ENCODE measurements around the gene MRTFB.

DNA sequence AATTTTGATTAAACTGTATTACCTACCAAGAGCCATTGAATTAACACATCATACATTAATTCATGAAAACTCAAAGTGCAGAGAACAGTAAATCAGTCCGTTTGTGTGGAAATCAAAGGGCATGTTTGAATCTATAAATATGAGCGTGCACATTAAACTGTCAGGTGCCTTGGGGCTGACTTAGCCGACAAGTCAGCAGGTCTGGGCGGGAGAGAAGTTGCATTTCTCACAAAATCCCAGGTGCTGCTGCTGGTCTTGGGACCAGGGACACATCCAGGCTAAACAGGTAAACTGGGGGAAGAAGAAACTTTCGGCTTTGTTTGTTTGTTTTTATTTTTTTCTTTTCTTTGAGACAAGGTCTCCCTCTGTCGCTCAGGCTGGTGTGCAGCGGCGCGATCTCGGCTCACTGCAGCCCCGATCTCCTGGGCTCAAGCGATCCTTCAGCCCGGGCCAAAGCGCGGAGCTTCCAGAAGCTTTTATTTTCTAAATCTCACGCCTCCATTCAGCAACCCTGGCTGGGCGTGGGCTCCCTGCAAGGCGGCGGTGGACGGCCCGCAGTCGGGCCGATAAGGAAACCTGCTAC lies 213.9 kb downstream of the MRTFB start:
- TF ChIP-seq, protein P1, sequence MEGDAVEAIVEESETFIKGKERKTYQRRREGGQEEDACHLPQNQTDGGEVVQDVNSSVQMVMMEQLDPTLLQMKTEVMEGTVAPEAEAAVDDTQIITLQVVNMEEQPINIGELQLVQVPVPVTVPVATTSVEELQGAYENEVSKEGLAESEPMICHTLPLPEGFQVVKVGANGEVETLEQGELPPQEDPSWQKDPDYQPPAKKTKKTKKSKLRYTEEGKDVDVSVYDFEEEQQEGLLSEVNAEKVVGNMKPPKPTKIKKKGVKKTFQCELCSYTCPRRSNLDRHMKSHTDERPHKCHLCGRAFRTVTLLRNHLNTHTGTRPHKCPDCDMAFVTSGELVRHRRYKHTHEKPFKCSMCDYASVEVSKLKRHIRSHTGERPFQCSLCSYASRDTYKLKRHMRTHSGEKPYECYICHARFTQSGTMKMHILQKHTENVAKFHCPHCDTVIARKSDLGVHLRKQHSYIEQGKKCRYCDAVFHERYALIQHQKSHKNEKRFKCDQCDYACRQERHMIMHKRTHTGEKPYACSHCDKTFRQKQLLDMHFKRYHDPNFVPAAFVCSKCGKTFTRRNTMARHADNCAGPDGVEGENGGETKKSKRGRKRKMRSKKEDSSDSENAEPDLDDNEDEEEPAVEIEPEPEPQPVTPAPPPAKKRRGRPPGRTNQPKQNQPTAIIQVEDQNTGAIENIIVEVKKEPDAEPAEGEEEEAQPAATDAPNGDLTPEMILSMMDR (IDR thresholded peaks at IDR 0.05; ENCODE audit: insufficient read depth, low read length), result no peak
- TF ChIP-seq, protein P2, sequence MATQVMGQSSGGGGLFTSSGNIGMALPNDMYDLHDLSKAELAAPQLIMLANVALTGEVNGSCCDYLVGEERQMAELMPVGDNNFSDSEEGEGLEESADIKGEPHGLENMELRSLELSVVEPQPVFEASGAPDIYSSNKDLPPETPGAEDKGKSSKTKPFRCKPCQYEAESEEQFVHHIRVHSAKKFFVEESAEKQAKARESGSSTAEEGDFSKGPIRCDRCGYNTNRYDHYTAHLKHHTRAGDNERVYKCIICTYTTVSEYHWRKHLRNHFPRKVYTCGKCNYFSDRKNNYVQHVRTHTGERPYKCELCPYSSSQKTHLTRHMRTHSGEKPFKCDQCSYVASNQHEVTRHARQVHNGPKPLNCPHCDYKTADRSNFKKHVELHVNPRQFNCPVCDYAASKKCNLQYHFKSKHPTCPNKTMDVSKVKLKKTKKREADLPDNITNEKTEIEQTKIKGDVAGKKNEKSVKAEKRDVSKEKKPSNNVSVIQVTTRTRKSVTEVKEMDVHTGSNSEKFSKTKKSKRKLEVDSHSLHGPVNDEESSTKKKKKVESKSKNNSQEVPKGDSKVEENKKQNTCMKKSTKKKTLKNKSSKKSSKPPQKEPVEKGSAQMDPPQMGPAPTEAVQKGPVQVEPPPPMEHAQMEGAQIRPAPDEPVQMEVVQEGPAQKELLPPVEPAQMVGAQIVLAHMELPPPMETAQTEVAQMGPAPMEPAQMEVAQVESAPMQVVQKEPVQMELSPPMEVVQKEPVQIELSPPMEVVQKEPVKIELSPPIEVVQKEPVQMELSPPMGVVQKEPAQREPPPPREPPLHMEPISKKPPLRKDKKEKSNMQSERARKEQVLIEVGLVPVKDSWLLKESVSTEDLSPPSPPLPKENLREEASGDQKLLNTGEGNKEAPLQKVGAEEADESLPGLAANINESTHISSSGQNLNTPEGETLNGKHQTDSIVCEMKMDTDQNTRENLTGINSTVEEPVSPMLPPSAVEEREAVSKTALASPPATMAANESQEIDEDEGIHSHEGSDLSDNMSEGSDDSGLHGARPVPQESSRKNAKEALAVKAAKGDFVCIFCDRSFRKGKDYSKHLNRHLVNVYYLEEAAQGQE (IDR thresholded peaks at IDR 0.05; ENCODE audit: insufficient replicate concordance, low read depth), result no peak
- TF ChIP-seq POLR2AphosphoS5 (IDR thresholded peaks at IDR 0.05; ENCODE audit: low read depth) (no peak), SPI1 (IDR thresholded peaks at IDR 0.05; ENCODE audit: borderline replicate concordance, low read depth) (no peak)

Measured in HL-60 (cell line).